ENCODE results near the gene USHBP1. TPM values are rescaled to one million over a fixed set of nuclear protein-coding genes. Genes with fewer than 3 reads are reported as not detected.

USHBP1 gene
- total RNA-seq, 2 donors from 2014 or later = 3.5 to 8.4 TPM

GRCh38 chr19:17260842-17261325 lies 3.7 kb downstream of the USHBP1 start:
- Histone ChIP-seq H3K4me1 (replicated peaks) (no peaks in the 10 kb centered on the region), H3K9me3 (no peaks in the 10 kb centered on the region), H3K4me3 (no peak overlapping the region), H3K27me3 (replicated peaks; ENCODE audit: insufficient read depth) (no peaks in the 10 kb centered on the region), H3K27ac (no peak overlapping the region), H3K36me3 (no peaks in the 10 kb centered on the region)
- WGBS = 14% methylated on average over 15 of the region's 15 CpGs
- intact Hi-C loops (cut with DNase I) = no loop called here
- DNase-seq (ENCODE audit: low spot score) = peak; percentile 67
- TF ChIP-seq POLR2A (IDR thresholded peaks at IDR 0.05) (no peak), POLR2AphosphoS5 (IDR thresholded peaks at IDR 0.05) (peak; percentile 61)
- TF ChIP-seq, protein P1, sequence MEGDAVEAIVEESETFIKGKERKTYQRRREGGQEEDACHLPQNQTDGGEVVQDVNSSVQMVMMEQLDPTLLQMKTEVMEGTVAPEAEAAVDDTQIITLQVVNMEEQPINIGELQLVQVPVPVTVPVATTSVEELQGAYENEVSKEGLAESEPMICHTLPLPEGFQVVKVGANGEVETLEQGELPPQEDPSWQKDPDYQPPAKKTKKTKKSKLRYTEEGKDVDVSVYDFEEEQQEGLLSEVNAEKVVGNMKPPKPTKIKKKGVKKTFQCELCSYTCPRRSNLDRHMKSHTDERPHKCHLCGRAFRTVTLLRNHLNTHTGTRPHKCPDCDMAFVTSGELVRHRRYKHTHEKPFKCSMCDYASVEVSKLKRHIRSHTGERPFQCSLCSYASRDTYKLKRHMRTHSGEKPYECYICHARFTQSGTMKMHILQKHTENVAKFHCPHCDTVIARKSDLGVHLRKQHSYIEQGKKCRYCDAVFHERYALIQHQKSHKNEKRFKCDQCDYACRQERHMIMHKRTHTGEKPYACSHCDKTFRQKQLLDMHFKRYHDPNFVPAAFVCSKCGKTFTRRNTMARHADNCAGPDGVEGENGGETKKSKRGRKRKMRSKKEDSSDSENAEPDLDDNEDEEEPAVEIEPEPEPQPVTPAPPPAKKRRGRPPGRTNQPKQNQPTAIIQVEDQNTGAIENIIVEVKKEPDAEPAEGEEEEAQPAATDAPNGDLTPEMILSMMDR (IDR thresholded peaks at IDR 0.05) = peak; percentile 75 to 85 (median 81)

DNA sequence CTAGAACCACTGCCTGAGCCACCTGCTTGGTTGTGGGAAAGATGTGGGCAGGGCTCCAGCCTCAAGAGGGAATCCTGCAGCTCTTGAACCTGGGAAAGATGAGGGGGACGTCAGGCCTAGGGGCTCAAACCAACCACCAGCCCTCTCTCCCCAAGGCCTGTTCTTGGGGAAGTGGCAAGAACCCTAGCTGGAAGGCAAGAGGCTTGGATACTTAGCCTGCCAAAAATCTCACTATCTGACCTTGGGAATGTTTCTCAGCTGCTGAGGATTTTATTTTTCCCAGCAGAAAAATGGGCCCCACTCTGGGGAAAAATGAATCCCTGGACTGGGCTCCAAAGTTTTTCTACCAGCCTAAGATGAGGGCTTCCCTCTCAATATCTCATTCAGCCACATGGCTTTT lies 4.6 kb downstream of the USHBP1 start:
- Histone ChIP-seq H3K9me3 (no peaks in the 10 kb centered on the region), H3K4me3 (no peak overlapping the region), H3K27me3 (replicated peaks; ENCODE audit: insufficient read depth) (no peaks in the 10 kb centered on the region), H3K27ac (no peak overlapping the region), H3K4me1 (replicated peaks) (no peaks in the 10 kb centered on the region), H3K36me3 (no peaks in the 10 kb centered on the region)
- 33% methylated on average over 1 of the region's 1 CpG for WGBS
- intact Hi-C loops (cut with DNase I) = no loop called here
- no peak for TF ChIP-seq POLR2A (IDR thresholded peaks at IDR 0.05)
- TF ChIP-seq, protein P1 (IDR thresholded peaks at IDR 0.05) = no peak
- no peak for TF ChIP-seq POLR2AphosphoS5 (IDR thresholded peaks at IDR 0.05)
- no peak for DNase-seq (ENCODE audit: low spot score)

DNA sequence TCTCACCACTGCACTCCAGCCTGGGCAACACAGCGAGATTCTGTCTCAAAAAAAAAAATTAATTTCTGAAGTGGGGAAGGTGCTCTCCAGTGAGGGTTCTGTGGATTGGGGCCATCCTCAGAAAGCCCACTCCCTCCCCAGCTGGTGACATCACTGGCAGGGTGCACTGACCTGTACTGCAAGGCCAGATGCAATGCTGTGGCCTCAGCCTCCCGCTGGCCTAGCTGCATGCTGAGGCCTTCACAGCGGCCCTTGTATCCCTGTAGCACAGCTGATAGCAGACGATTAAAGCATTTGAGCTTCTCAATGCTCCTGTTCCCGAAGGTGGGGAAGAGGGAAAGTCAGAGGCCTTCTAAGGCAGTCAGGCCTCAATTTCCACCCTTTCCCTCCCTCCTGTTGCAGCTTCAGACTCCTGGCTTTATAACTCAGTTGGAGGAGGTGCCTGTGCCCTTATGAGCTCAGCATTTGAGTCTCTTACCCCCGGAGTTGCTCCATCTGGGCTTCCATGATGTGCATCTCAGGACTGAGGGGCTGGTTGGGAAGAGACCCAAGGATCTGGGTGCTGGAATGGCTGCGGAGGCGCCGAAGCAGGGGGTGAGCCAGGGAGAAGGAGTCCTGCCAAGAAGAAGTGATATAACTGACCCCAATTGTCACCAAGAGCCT lies 5.3 kb downstream of the USHBP1 start:
- Histone ChIP-seq H3K9me3 (no peaks in the 10 kb centered on the region), H3K27ac (no peak overlapping the region), H3K4me1 (replicated peaks) (no peaks in the 10 kb centered on the region), H3K36me3 (no peaks in the 10 kb centered on the region), H3K4me3 (no peak overlapping the region), H3K27me3 (replicated peaks; ENCODE audit: insufficient read depth) (no peaks in the 10 kb centered on the region)
- 94% methylated on average over 8 of the region's 9 CpGs for WGBS
- TF ChIP-seq, protein P1 (IDR thresholded peaks at IDR 0.05) = no peak
- TF ChIP-seq POLR2AphosphoS5 (IDR thresholded peaks at IDR 0.05) = no peak
- TF ChIP-seq POLR2A (IDR thresholded peaks at IDR 0.05) = no peak
- DNase-seq (ENCODE audit: low spot score) = no peak
- intact Hi-C loops (cut with DNase I) = no loop called here

GRCh38 chr19:17256130-17256529 lies 8.4 kb downstream of the USHBP1 start:
- Histone ChIP-seq H3K36me3 (no peaks in the 10 kb centered on the region), H3K4me3 (no peak overlapping the region), H3K27me3 (replicated peaks; ENCODE audit: insufficient read depth) (no peaks in the 10 kb centered on the region), H3K27ac (no peak overlapping the region), H3K9me3 (no peaks in the 10 kb centered on the region), H3K4me1 (replicated peaks) (no peaks in the 10 kb centered on the region)
- no peak for TF ChIP-seq POLR2AphosphoS5 (IDR thresholded peaks at IDR 0.05)
- TF ChIP-seq POLR2A (IDR thresholded peaks at IDR 0.05) = no peak
- TF ChIP-seq, protein P1 (IDR thresholded peaks at IDR 0.05) = no peak
- no peak for DNase-seq (ENCODE audit: low spot score)
- 85% methylated on average over 3 of the region's 3 CpGs for WGBS
- intact Hi-C loops (cut with DNase I) = no loop called here

DNA sequence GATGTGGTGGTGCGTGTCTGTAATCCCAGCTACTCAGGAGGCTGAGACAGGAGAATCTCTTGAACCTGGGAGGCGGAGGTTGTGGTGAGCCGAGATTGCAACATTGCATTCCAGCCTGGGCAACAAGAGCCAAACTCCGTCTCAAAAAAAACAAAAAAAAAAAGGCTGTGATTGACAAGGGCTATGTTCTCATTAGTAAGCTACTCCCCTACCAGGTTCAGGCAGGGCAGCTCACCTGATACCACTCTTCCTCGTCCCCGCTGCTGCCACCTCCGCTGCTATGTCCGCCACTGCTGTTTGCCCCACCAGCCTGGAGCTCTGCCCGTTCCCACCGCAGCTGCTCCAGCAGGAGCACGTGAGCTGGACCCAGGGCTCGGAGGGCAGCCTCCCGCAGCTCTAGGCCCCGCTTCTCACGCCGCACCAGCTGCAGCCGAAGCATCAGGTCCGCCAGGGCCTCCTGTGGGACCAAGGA lies 9.4 kb downstream of the USHBP1 start:
- TF ChIP-seq POLR2A (IDR thresholded peaks at IDR 0.05) (no peak), POLR2AphosphoS5 (IDR thresholded peaks at IDR 0.05) (no peak)
- TF ChIP-seq, protein P1 (IDR thresholded peaks at IDR 0.05) = no peak
- WGBS = 72% methylated on average over 18 of the region's 18 CpGs
- Histone ChIP-seq H3K4me1 (replicated peaks) (no peaks in the 10 kb centered on the region), H3K4me3 (no peak overlapping the region), H3K9me3 (no peaks in the 10 kb centered on the region), H3K36me3 (no peaks in the 10 kb centered on the region), H3K27ac (no peak overlapping the region), H3K27me3 (replicated peaks; ENCODE audit: insufficient read depth) (no peaks in the 10 kb centered on the region)
- intact Hi-C loops (cut with DNase I) = no loop called here
- no peak for DNase-seq (ENCODE audit: low spot score)

All from prostate gland (tissue), 2 donors.